Breast epithelium (tissue), 4 donors: ENCODE measurements around the gene FHOD1. TPM values are rescaled to one million over a fixed set of nuclear protein-coding genes. Genes with fewer than 3 reads are reported as not detected.

Experiments used
- DNase-seq, 2 donors: peaks; one replicate each; pipeline ENCODE4 v3.0.0-alpha.2; 2019; ENCODE audit warnings: low spot score in 2 of 2
- H3K27ac ChIP-seq, 2 donors: fragments of 200-600 bp; sonication (generic) in 1 of 2; one replicate each; pipeline ENCODE4 v1.5.1; 2016 to 2019; ENCODE audit warnings: mild to moderate bottlenecking in 1 of 2
- H3K27me3 ChIP-seq, 2 donors: fragments of 200-600 bp; sonication (generic) in 1 of 2; one replicate each; pipeline versions ENCODE4 v1.5.1 to v1.6.0; 2017 to 2019; ENCODE audit warnings: control low read depth in 1 of 2, mild to moderate bottlenecking in 1 of 2
- H3K36me3 ChIP-seq: fragments of 200-600 bp; one replicate; pipeline ENCODE4 v1.5.1; 2019
- H3K4me1 ChIP-seq, 2 donors: fragments of 200-600 bp; sonication (generic); one replicate each; pipeline ENCODE4 v1.5.1; 2016 to 2019; ENCODE audit warnings: control low read depth in 1 of 2
- H3K4me3 ChIP-seq, 3 donors: fragments of 200-600 bp; sonication (generic); 1 replicate in 2 of 3; 2 replicates in 1 of 3; pipeline ENCODE4 v1.5.1; 2016 to 2019; ENCODE audit warnings: mild to moderate bottlenecking in 3 of 3, moderate library complexity in 2 of 3
- H3K9me3 ChIP-seq, 2 donors: fragments of 200-600 bp; sonication (generic) in 1 of 2; one replicate each; pipeline ENCODE4 v1.5.1; 2016 to 2019; ENCODE audit warnings: control low read depth in 1 of 2
- CTCF ChIP-seq, 3 donors: fragments of 450-650 bp; IDR thresholded peaks; one replicate each; pipeline ENCODE4 v1.5.1; 2016 to 2017; ENCODE audit warnings: antibody characterized with exemption in 3 of 3, mild to moderate bottlenecking in 3 of 3, moderate library complexity in 3 of 3
- POLR2A ChIP-seq: fragments of 450-650 bp; IDR thresholded peaks from one replicate; pipeline ENCODE4 v1.6.1; 2016; ENCODE audit warnings: antibody characterized with exemption, mild to moderate bottlenecking, moderate library complexity
- POLR2AphosphoS5 ChIP-seq, 3 donors: sonication (generic); formaldehyde crosslinking; IDR thresholded peaks; one replicate each; pipeline ENCODE4 v1.6.1; 2017; ENCODE audit warnings: antibody characterized with exemption in 3 of 3
- intact Hi-C: fragments of 100-400 bp; cut with DNase I; formaldehyde crosslinking; loops from one replicate; pipeline ENCODE4 v1.15.1; 2023; ENCODE audit warnings: low total_unique reads
- total RNA-seq, 3 donors: library from RNA; depleted of rRNA; stranded (reverse); fragments of >200 nt; gene quantifications; one replicate each; pipeline ENCODE4 v1.1.0, GENCODE V29; 2016

Gene FHOD1
- total RNA-seq, 3 donors from 2014 or later: 19.3 to 25.9 (median 22.6) TPM

- Histone ChIP-seq H3K4me3 (peak overlapping the region; percentile 63 to 95 (median 84)), H3K4me1 (peaks cover 5 to 6% of the 10 kb centered on the region in 2 donors), H3K36me3 (peaks cover 6% of the 10 kb centered on the region), H3K9me3 (no peaks in the 10 kb centered on the region), H3K27me3 (no peaks in the 10 kb centered on the region), H3K27ac (peak overlapping the region; percentile 81 to 85)
- TF ChIP-seq CTCF (IDR thresholded peaks at IDR 0.05) (no peak), POLR2A (no peak), POLR2AphosphoS5 (IDR thresholded peaks at IDR 0.05) (no peak)
- intact Hi-C loops: no loop called here
- DNase-seq: no peak
These were observed 19.7 kb downstream of the FHOD1 start for GRCh38 chr16:67227567-67227921.

- TF ChIP-seq POLR2A (peak; percentile 84), POLR2AphosphoS5 (IDR thresholded peaks at IDR 0.05) (peak; percentile 98 to 100 (median 98)), CTCF (IDR thresholded peaks at IDR 0.05) (no peak)
- Histone ChIP-seq H3K4me1 (peaks cover 5 to 6% of the 10 kb centered on the region in 2 donors), H3K36me3 (peaks cover 6% of the 10 kb centered on the region), H3K9me3 (no peaks in the 10 kb centered on the region), H3K27me3 (no peaks in the 10 kb centered on the region), H3K27ac (peak within 1 kb of the TSS; percentile 81 to 85), H3K4me3 (peak within 1 kb of the TSS; percentile 63 to 95 (median 84))
- peak; percentile 95 to 96 for DNase-seq
- intact Hi-C loops: no loop called here
These were observed 20.3 kb downstream of the FHOD1 start, which contains the start of gene TMEM208 for GRCh38 chr16:67226804-67227566. TMEM208 (plus strand) TSS chr16:67227130; CDS start chr16:67227219, 89 bp downstream.

- H3K27me3 ChIP-seq: no peaks in the 10 kb centered on the region
- H3K9me3 ChIP-seq: no peaks in the 10 kb centered on the region
- TF ChIP-seq POLR2A (no peak), CTCF (IDR thresholded peaks at IDR 0.05) (peak in 1 of 3 donors; percentile 25)
- DNase-seq: no peak
- peaks cover 5 to 6% of the 10 kb centered on the region in 2 donors for H3K4me1 ChIP-seq
- peaks cover 6% of the 10 kb centered on the region for H3K36me3 ChIP-seq
- intact Hi-C loops: no loop called here
- peak overlapping the region; percentile 63 to 95 (median 84) for H3K4me3 ChIP-seq
- H3K27ac ChIP-seq: peak overlapping the region; percentile 81 to 85
These were observed 20.9 kb downstream of the FHOD1 start for GRCh38 chr16:67226295-67226803.

GRCh38 chr16:67223992-67224391, 23.3 kb downstream of the FHOD1 start:
- H3K4me1 ChIP-seq: peaks cover 5 to 6% of the 10 kb centered on the region in 2 donors
- H3K27me3 ChIP-seq: no peaks in the 10 kb centered on the region
- H3K9me3 ChIP-seq: no peaks in the 10 kb centered on the region
- H3K4me3 ChIP-seq: no peak overlapping the region
- no peak overlapping the region for H3K27ac ChIP-seq
- intact Hi-C loops: no loop called here
- H3K36me3 ChIP-seq: no peaks in the 10 kb centered on the region
- DNase-seq: no peak
- TF ChIP-seq CTCF (IDR thresholded peaks at IDR 0.05): no peak
- TF ChIP-seq POLR2A: no peak
- TF ChIP-seq POLR2AphosphoS5 (IDR thresholded peaks at IDR 0.05): no peak
